OCI-LY1 (cell line): ENCODE results near the gene TRABD2B.

Source experiments
- EZH2 ChIP-seq: fragments of 200-600 bp; sonication (generic), shearing (Covaris generic); IDR thresholded peaks from 2 replicates; pipeline ENCODE4 v1.8.0; 2017; ENCODE audit warnings: borderline replicate concordance, mixed run types, mild to moderate bottlenecking, antibody characterized with exemption, low read length, moderate library complexity, mixed read lengths
- TF ChIP-seq, protein P1 (sequence below): fragments of 200-600 bp; sonication (generic), shearing (Covaris generic); IDR thresholded peaks from 2 replicates; pipeline ENCODE4 v1.5.1; 2017; ENCODE audit warnings: mild to moderate bottlenecking, antibody characterized with exemption, low read length, moderate library complexity, mixed read lengths

- TF ChIP-seq, protein P1, sequence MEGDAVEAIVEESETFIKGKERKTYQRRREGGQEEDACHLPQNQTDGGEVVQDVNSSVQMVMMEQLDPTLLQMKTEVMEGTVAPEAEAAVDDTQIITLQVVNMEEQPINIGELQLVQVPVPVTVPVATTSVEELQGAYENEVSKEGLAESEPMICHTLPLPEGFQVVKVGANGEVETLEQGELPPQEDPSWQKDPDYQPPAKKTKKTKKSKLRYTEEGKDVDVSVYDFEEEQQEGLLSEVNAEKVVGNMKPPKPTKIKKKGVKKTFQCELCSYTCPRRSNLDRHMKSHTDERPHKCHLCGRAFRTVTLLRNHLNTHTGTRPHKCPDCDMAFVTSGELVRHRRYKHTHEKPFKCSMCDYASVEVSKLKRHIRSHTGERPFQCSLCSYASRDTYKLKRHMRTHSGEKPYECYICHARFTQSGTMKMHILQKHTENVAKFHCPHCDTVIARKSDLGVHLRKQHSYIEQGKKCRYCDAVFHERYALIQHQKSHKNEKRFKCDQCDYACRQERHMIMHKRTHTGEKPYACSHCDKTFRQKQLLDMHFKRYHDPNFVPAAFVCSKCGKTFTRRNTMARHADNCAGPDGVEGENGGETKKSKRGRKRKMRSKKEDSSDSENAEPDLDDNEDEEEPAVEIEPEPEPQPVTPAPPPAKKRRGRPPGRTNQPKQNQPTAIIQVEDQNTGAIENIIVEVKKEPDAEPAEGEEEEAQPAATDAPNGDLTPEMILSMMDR: no peak
- no peak for TF ChIP-seq EZH2
Measured at GRCh38 chr1:47873337-47873736, 123.8 kb downstream of the TRABD2B start.
